ENCODE results near the gene LNX1.

GRCh38 chr4:53601251-53601764 lies 10.0 kb upstream of the LNX1 start:
- TF ChIP-seq, protein P1, sequence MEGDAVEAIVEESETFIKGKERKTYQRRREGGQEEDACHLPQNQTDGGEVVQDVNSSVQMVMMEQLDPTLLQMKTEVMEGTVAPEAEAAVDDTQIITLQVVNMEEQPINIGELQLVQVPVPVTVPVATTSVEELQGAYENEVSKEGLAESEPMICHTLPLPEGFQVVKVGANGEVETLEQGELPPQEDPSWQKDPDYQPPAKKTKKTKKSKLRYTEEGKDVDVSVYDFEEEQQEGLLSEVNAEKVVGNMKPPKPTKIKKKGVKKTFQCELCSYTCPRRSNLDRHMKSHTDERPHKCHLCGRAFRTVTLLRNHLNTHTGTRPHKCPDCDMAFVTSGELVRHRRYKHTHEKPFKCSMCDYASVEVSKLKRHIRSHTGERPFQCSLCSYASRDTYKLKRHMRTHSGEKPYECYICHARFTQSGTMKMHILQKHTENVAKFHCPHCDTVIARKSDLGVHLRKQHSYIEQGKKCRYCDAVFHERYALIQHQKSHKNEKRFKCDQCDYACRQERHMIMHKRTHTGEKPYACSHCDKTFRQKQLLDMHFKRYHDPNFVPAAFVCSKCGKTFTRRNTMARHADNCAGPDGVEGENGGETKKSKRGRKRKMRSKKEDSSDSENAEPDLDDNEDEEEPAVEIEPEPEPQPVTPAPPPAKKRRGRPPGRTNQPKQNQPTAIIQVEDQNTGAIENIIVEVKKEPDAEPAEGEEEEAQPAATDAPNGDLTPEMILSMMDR (IDR thresholded peaks at IDR 0.05; ENCODE audit: extremely low read depth in 1 of 2, insufficient read depth in 1 of 2, low read depth in 1 of 2, low read length in 2 of 2) = peak; percentile 35 to 57
- TF ChIP-seq POLR2A (IDR thresholded peaks at IDR 0.05; ENCODE audit: low read depth, low read length) (no peak), JUN (IDR thresholded peaks at IDR 0.05; ENCODE audit: borderline replicate concordance, insufficient read depth, insufficient read length, low read depth) (no peak), MAX (IDR thresholded peaks at IDR 0.05; ENCODE audit: insufficient read depth, insufficient read length) (no peak), POLR2AphosphoS5 (IDR thresholded peaks at IDR 0.05; ENCODE audit: insufficient read depth, low read depth, low read length) (no peak), EZH2 (IDR thresholded peaks at IDR 0.05; ENCODE audit: borderline replicate concordance, low read depth, low read length, severe bottlenecking) (no peak), MYC (IDR thresholded peaks at IDR 0.05; ENCODE audit: low read depth, low read length) (no peak)

Data from endothelial cell of umbilical vein (primary cell).